Measurements from ENCODE around the gene CRYGB. TPM values are rescaled to one million over a fixed set of nuclear protein-coding genes. Genes with fewer than 3 reads are reported as not detected.

CRYGB gene
- total RNA-seq (2013; cell fraction: nucleolus; rRNA removed), result not detected in 2 replicates
- total RNA-seq (2014; rRNA removed), result not detected in 2 replicates
- not detected in 2 replicates for total RNA-seq (2014; rRNA removed; fragmentation: Illumina TruSeq; extraction: Trizol)
- total RNA-seq (2021), result not detected in 2 replicates
- polyA plus RNA-seq (2011; ENCODE audit: low read depth), result not detected
- not detected in 2 replicates for polyA plus RNA-seq (2011; rRNA removed)
- not detected in 2 replicates for polyA plus RNA-seq (2011; cell fraction: cytosol; rRNA removed)
- not detected in 2 replicates for polyA plus RNA-seq (2011; cell fraction: nucleus; rRNA removed)
- not detected in 2 replicates for polyA plus RNA-seq (2012)
- polyA plus RNA-seq (2014; fragmentation: Illumina TruSeq; extraction: Trizol), result not detected in 2 replicates
- not detected for polyA plus RNA-seq (2014; fragmentation: Nextera tagmentation; extraction: Ambion mirVana)
- polyA plus RNA-seq (2014; rRNA removed), result not detected in 2 replicates
- not detected for polyA plus RNA-seq (2016; fragmentation: Nextera tagmentation; extraction: Ambion mirVana)
- polyA minus RNA-seq (2011; rRNA and poly(A)+ RNA removed), result not detected in 2 replicates
- polyA minus RNA-seq (2011; cell fraction: cytosol; rRNA and poly(A)+ RNA removed), result not detected in 2 replicates
- polyA minus RNA-seq (2011; cell fraction: nucleus; rRNA and poly(A)+ RNA removed), result not detected in 2 replicates
- Bru-seq, nascent RNA, result not detected
- BruChase-seq, experiment 1, labeled RNA remaining after a 6-hour chase, result not detected
- BruChase-seq, experiment 2, labeled RNA remaining after a 2-hour chase, result not detected
- long read RNA-seq, experiment 1, result 0 reads
- long read RNA-seq, experiment 2, result 0 reads

DNA sequence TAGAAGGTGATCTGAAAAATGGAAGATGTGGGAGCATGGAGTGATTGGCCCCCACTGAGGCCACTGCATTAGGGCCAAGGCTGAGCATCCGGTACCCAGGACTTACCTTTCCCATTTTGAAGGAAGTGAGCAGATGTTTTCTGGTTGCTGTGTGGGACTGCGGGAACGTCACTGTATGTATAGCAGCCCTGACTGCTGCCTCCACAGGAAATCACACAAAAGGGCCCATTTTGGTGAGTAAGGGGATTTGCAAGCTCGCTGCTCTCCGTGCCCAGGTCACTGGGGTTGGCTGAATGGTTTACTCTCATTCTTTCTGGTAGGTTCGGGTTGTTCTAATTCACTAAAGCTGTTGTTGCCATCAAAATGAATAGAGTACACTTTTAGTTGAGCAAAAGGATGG, at the start of gene CRYGB:
TSS of gene CRYGB (minus strand) at position 153 of the 400 bp plus-strand sequence. CDS start at position 115, 38 bp downstream.
- Histone ChIP-seq H3K4me2 (ENCODE audit: control insufficient read depth, insufficient read depth) (no peak within 1 kb of the TSS), H3K27me3 (replicated peaks in 1 of 2; ENCODE audit: control insufficient read depth in 2 of 2, insufficient read depth in 2 of 2, low read length in 1 of 2) (no peaks in the 10 kb centered on the region; a peak in 1 of 4 replicates), H3K27ac (ENCODE audit: control insufficient read depth, insufficient read depth) (no peak within 1 kb of the TSS), H3K79me2 (ENCODE audit: control insufficient read depth, insufficient read depth, low read length) (no peaks in the 10 kb centered on the region), H3K9me3 (replicated peaks; ENCODE audit: control insufficient read depth, insufficient read depth, low read length) (no peaks in the 10 kb centered on the region), H3K36me3 (ENCODE audit: control insufficient read depth in 2 of 2, insufficient read depth in 2 of 2, low read length in 1 of 2) (no peaks in the 10 kb centered on the region), H2AFZ (ENCODE audit: control insufficient read depth, low read depth, low read length) (no peak within 1 kb of the TSS), H3K4me3 (no peak within 1 kb of the TSS), H4K20me1 (ENCODE audit: control insufficient read depth, insufficient read depth) (no peaks in the 10 kb centered on the region), H3K9ac (ENCODE audit: control insufficient read depth, insufficient read depth, low read length) (no peak within 1 kb of the TSS), H3K4me1 (ENCODE audit: control insufficient read depth, insufficient read depth, low read length) (no peaks in the 10 kb centered on the region)
- ChIA-PET SMC1A (ENCODE audit: uncharacterized antibody, unreplicated experiment) (no interaction called here), POLR2A (no interaction called here), CTCF (no interaction called here), RAD21 (ENCODE audit: unreplicated experiment) (no interaction called here)
- WGBS (ENCODE audit: insufficient coverage, insufficient replicate concordance, low lambda C conversion rate, missing lambda C conversion rate), result 47% methylated on average over 6 of the region's 6 CpGs
- intact Hi-C loops (cut with micrococcal nuclease; ENCODE audit: unreplicated experiment), result no loop called here
- DNase-seq (ENCODE audit: low read depth, low spot score) (no peak), FAIRE-seq (no peak), ATAC-seq (no peak)
- in situ Hi-C loops (cut with MboI), result no loop called here
- no TSS peak for BruUV-seq (replicated peaks)
- no peak for TF ChIP-seq ATF2 (IDR thresholded peaks at IDR 0.05; ENCODE audit: low read length)
- TF ChIP-seq, protein P1, sequence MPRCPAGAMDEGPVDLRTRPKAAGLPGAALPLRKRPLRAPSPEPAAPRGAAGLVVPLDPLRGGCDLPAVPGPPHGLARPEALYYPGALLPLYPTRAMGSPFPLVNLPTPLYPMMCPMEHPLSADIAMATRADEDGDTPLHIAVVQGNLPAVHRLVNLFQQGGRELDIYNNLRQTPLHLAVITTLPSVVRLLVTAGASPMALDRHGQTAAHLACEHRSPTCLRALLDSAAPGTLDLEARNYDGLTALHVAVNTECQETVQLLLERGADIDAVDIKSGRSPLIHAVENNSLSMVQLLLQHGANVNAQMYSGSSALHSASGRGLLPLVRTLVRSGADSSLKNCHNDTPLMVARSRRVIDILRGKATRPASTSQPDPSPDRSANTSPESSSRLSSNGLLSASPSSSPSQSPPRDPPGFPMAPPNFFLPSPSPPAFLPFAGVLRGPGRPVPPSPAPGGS (IDR thresholded peaks at IDR 0.05; ENCODE audit: borderline replicate concordance, insufficient read depth, low read depth, low read length, poor library complexity, severe bottlenecking), result no peak
- TF ChIP-seq SP1 (IDR thresholded peaks at IDR 0.05; ENCODE audit: low read depth, low read length), result no peak
- TF ChIP-seq CREB1 (IDR thresholded peaks at IDR 0.05; ENCODE audit: low read depth), result no peak
- TF ChIP-seq REST (IDR thresholded peaks at IDR 0.05; ENCODE audit: low read depth, low read length), result no peak
- no peak for TF ChIP-seq FOS (IDR thresholded peaks at IDR 0.05; ENCODE audit: borderline replicate concordance, extremely low read depth, insufficient read length)
- no peak for TF ChIP-seq ZNF622 (IDR thresholded peaks at IDR 0.05)
- no peak for TF ChIP-seq DPF2 (IDR thresholded peaks at IDR 0.05)
- TF ChIP-seq ZNF592 (IDR thresholded peaks at IDR 0.05), result no peak
- no peak for TF ChIP-seq CBX5 (IDR thresholded peaks at IDR 0.05; ENCODE audit: low read depth)
- TF ChIP-seq NFIC (IDR thresholded peaks at IDR 0.05; ENCODE audit: low read depth, low read length), result no peak
- TF ChIP-seq SIN3A (IDR thresholded peaks at IDR 0.05; ENCODE audit: low read depth, low read length), result no peak
